HFFc6 (cell line): ENCODE data around the gene THAP7. TPM values are rescaled to one million over a fixed set of nuclear protein-coding genes. Genes with fewer than 3 reads are reported as not detected.
A peak's percentile ranks its signal among the peaks of the same experiment; 100 is the strongest.

ENCODE experiments used
- DNase-seq: peaks from one replicate; pipeline ENCODE4 v3.0.0-alpha.2; 2018
- H3K27ac Mint-ChIP-seq: 2 replicates; pipeline ENCODE4 v1.8.0; 2020; ENCODE audit warnings: mild to moderate bottlenecking, mixed read lengths
- H3K27me3 Mint-ChIP-seq: 2 replicates; pipeline ENCODE4 v1.8.0; 2021; ENCODE audit warnings: mild to moderate bottlenecking, moderate library complexity, mixed read lengths; ENCODE audit not compliant: insufficient read depth
- H3K36me3 Mint-ChIP-seq: 2 replicates; pipeline ENCODE4 v1.8.0; 2021; ENCODE audit warnings: low read depth, mixed read lengths
- H3K4me1 Mint-ChIP-seq: 2 replicates; pipeline ENCODE4 v1.8.0; 2020; ENCODE audit warnings: low read depth, mixed read lengths
- H3K4me3 Mint-ChIP-seq: 2 replicates; pipeline ENCODE4 v1.8.0; 2020; ENCODE audit warnings: mild to moderate bottlenecking, moderate library complexity, mixed read lengths
- H3K9me3 Mint-ChIP-seq: 2 replicates; pipeline ENCODE4 v1.8.0; 2020; ENCODE audit warnings: mild to moderate bottlenecking, mixed read lengths
- CTCF ChIP-seq: fragments of 200-600 bp; sonication (generic); IDR thresholded peaks from 2 replicates; pipeline ENCODE4 v1.5.0; 2021; ENCODE audit warnings: antibody characterized with exemption, mild to moderate bottlenecking
- total RNA-seq, 6 experiments: library from RNA; stranded (reverse); fragmentation: NEBNext Ultra II Directional; extraction: Animal tissue kit (Norgen Biotek cat#: 25700); gene quantifications; 2 replicates in 1 of 6; 3 replicates in 5 of 6; pipeline ENCODE4 v1.2.3, GENCODE V29; 2021

THAP7 gene
- total RNA-seq, 6 experiments from 2014 or later = 17.8 to 23.1 (median 21.1) TPM

- Mint-ChIP-seq H3K4me1 (peaks cover 23% of the 10 kb centered on the region), H3K36me3 (peaks cover 22% of the 10 kb centered on the region), H3K9me3 (peaks cover 16% of the 10 kb centered on the region), H3K4me3 (no peak overlapping the region), H3K27ac (no peak overlapping the region), H3K27me3 (peaks cover 2% of the 10 kb centered on the region)
- DNase-seq = no peak
- no peak for TF ChIP-seq CTCF
Measured at GRCh38 chr22:20979940-20980453, 21.9 kb downstream of the THAP7 start.

- Mint-ChIP-seq H3K36me3 (peaks cover 22% of the 10 kb centered on the region), H3K4me3 (peak overlapping the region; percentile 30; the same call in 1 of the 2 replicates), H3K4me1 (peaks cover 23% of the 10 kb centered on the region), H3K27ac (no peak overlapping the region), H3K27me3 (peaks cover 3% of the 10 kb centered on the region), H3K9me3 (peaks cover 16% of the 10 kb centered on the region)
- no peak for TF ChIP-seq CTCF
- DNase-seq = no peak
Measured at GRCh38 chr22:20979243-20979809, 22.6 kb downstream of the THAP7 start.

GRCh38 chr22:20978419-20978818, 23.5 kb downstream of the THAP7 start:
- no peak for TF ChIP-seq CTCF
- H3K27me3 Mint-ChIP-seq = peaks cover 3% of the 10 kb centered on the region
- no peak for DNase-seq
- peaks cover 15% of the 10 kb centered on the region for H3K4me1 Mint-ChIP-seq
- peaks cover 16% of the 10 kb centered on the region for H3K36me3 Mint-ChIP-seq
- no peak overlapping the region for H3K27ac Mint-ChIP-seq
- H3K4me3 Mint-ChIP-seq = no peak overlapping the region
- H3K9me3 Mint-ChIP-seq = peaks cover 16% of the 10 kb centered on the region

GRCh38 chr22:20977516-20978170, 24.3 kb downstream of the THAP7 start:
- DNase-seq = no peak
- no peak overlapping the region for H3K4me3 Mint-ChIP-seq
- peaks cover 9% of the 10 kb centered on the region for H3K4me1 Mint-ChIP-seq
- no peak overlapping the region for H3K27ac Mint-ChIP-seq
- peaks cover 3% of the 10 kb centered on the region for H3K27me3 Mint-ChIP-seq
- H3K36me3 Mint-ChIP-seq = peaks cover 16% of the 10 kb centered on the region
- TF ChIP-seq CTCF = no peak
- H3K9me3 Mint-ChIP-seq = peaks cover 16% of the 10 kb centered on the region

- Mint-ChIP-seq H3K4me3 (no peak overlapping the region), H3K27me3 (peaks cover 3% of the 10 kb centered on the region)
Measured at GRCh38 chr22:20977019-20977418, 24.9 kb downstream of the THAP7 start.

More at GRCh38 chr22:20977019-20977418, 24.9 kb downstream of the THAP7 start:
- no peak for DNase-seq
- H3K36me3 Mint-ChIP-seq = peaks cover 16% of the 10 kb centered on the region
- peaks cover 16% of the 10 kb centered on the region for H3K9me3 Mint-ChIP-seq
- no peak overlapping the region for H3K27ac Mint-ChIP-seq
- TF ChIP-seq CTCF = no peak
- H3K4me1 Mint-ChIP-seq = peaks cover 14% of the 10 kb centered on the region
